Neural progenitor cell (in vitro differentiated cells): ENCODE results near the gene SLCO6A1. TPM values are rescaled to one million over a fixed set of nuclear protein-coding genes. Genes with fewer than 3 reads are reported as not detected.
"Not testable (repeated sequence)": the region's sequence is repeated elsewhere in the genome, so short reads cannot be mapped to it uniquely, and the experiment has no call there.

ENCODE experiments used
- DNase-seq: peaks from one replicate; pipeline ENCODE4 v3.0.0-alpha.2; 2016; ENCODE audit warnings: low spot score
- H2AFZ ChIP-seq: fragments of 200-600 bp; sonication (generic); replicated peaks from 2 replicates; pipeline ENCODE4 v1.6.1; 2016; ENCODE audit warnings: antibody characterized with exemption
- H3F3A ChIP-seq: fragments of 200-600 bp; sonication (generic); 2 replicates; pipeline ENCODE4 v1.6.1; 2016; ENCODE audit warnings: antibody characterized with exemption, low read depth
- H3K27ac ChIP-seq: fragments of 200-600 bp; sonication (generic); 2 replicates; pipeline ENCODE4 v1.5.1; 2016; ENCODE audit warnings: mild to moderate bottlenecking
- H3K27me3 ChIP-seq: fragments of 200-600 bp; sonication (generic); 2 replicates; pipeline ENCODE4 v1.6.1; 2016; ENCODE audit warnings: mild to moderate bottlenecking, moderate library complexity
- H3K36me3 ChIP-seq: fragments of 200-600 bp; sonication (generic); 2 replicates; pipeline ENCODE4 v1.5.1; 2016
- H3K4me1 ChIP-seq: fragments of 200-600 bp; sonication (generic); 2 replicates; pipeline ENCODE4 v1.6.1; 2016; ENCODE audit warnings: mixed run types
- H3K4me2 ChIP-seq: fragments of 200-600 bp; sonication (generic); 2 replicates; pipeline ENCODE4 v1.6.1; 2016
- H3K4me3 ChIP-seq: fragments of 200-600 bp; sonication (generic); 2 replicates; pipeline ENCODE4 v1.5.1; 2016
- H3K79me2 ChIP-seq: fragments of 200-600 bp; sonication (generic); 2 replicates; pipeline ENCODE4 v1.6.1; 2016; ENCODE audit warnings: low read depth
- H3K9ac ChIP-seq: fragments of 200-600 bp; sonication (generic); 2 replicates; pipeline ENCODE4 v1.6.1; 2016
- H3K9me3 ChIP-seq: fragments of 200-600 bp; sonication (generic); 2 replicates; pipeline ENCODE4 v1.5.1; 2016; ENCODE audit warnings: low read depth
- H4K20me1 ChIP-seq: fragments of 200-600 bp; sonication (generic); 2 replicates; pipeline ENCODE4 v1.6.1; 2016; ENCODE audit warnings: low read depth
- H3K27ac Mint-ChIP-seq: 3 replicates; pipeline ENCODE4 v1.8.0; 2021; ENCODE audit warnings: mixed read lengths
- H3K27me3 Mint-ChIP-seq: 2 replicates; pipeline ENCODE4 v1.8.0; 2022; ENCODE audit warnings: low read depth, mild to moderate bottlenecking, inconsistent platforms, moderate library complexity, mixed read lengths; ENCODE audit not compliant: insufficient read depth
- H3K36me3 Mint-ChIP-seq: 3 replicates; pipeline ENCODE4 v1.8.0; 2021; ENCODE audit warnings: mixed read lengths
- H3K4me1 Mint-ChIP-seq: 3 replicates; pipeline ENCODE4 v1.8.0; 2021; ENCODE audit warnings: mixed read lengths
- H3K4me3 Mint-ChIP-seq: 3 replicates; pipeline ENCODE4 v1.8.0; 2021; ENCODE audit warnings: mild to moderate bottlenecking, moderate library complexity, mixed read lengths
- H3K9me3 Mint-ChIP-seq: 3 replicates; pipeline ENCODE4 v1.8.0; 2020; ENCODE audit warnings: mixed read lengths
- CTCF ChIP-seq: fragments of 200-600 bp; sonication (generic); IDR thresholded peaks from 2 replicates; pipeline ENCODE4 v1.5.1; 2017; ENCODE audit warnings: antibody characterized with exemption, mild to moderate bottlenecking
- EZH2 ChIP-seq: fragments of 200-600 bp; sonication (generic); IDR thresholded peaks from 2 replicates; pipeline ENCODE4 v1.6.1; 2017; ENCODE audit warnings: antibody characterized with exemption, mild to moderate bottlenecking, moderate library complexity
- EZH2phosphoT487 ChIP-seq: fragments of 200-600 bp; sonication (generic); IDR thresholded peaks from 2 replicates; pipeline ENCODE4 v1.6.1; 2017; ENCODE audit warnings: antibody characterized with exemption
- total RNA-seq: library from RNA; depleted of rRNA; stranded (reverse); fragments of >200 nt; gene quantifications from 2 replicates; pipeline ENCODE4 v1.2.3, GENCODE V29; 2015; ENCODE audit warnings: low replicate concordance

SLCO6A1 gene
- total RNA-seq, 1 donor from 2014 or later: 0.51 TPM

- H3K79me2 ChIP-seq: no peaks in the 10 kb centered on the region
- no peak overlapping the region for H2AFZ ChIP-seq
Observed at GRCh38 chr5:102527547-102527946, 28.7 kb upstream of the SLCO6A1 start.

GRCh38 chr5:102523541-102524175 lies 24.9 kb upstream of the SLCO6A1 start:
- Histone ChIP-seq H3K27ac (no peak overlapping the region), H3K27me3 (no peaks in the 10 kb centered on the region), H2AFZ (no peak overlapping the region), H3K4me2 (no peak overlapping the region), H3K79me2 (no peaks in the 10 kb centered on the region), H3K9me3 (no peaks in the 10 kb centered on the region), H4K20me1 (no peaks in the 10 kb centered on the region), H3K36me3 (no peaks in the 10 kb centered on the region), H3K9ac (no peak overlapping the region), H3F3A (no peaks in the 10 kb centered on the region), H3K4me3 (no peak overlapping the region), H3K4me1 (peaks cover 4% of the 10 kb centered on the region)
- peaks cover 4% of the 10 kb centered on the region for H3K9me3 Mint-ChIP-seq
- TF ChIP-seq EZH2phosphoT487: no peak
- no peak for TF ChIP-seq CTCF
- no peak for TF ChIP-seq EZH2
- no peak for DNase-seq
- H3K4me3 Mint-ChIP-seq: no peak overlapping the region
- H3K36me3 Mint-ChIP-seq: no peaks in the 10 kb centered on the region
- H3K4me1 Mint-ChIP-seq: no peaks in the 10 kb centered on the region
- H3K27ac Mint-ChIP-seq: no peak overlapping the region
- peaks cover 2% of the 10 kb centered on the region for H3K27me3 Mint-ChIP-seq

More at GRCh38 chr5:102527547-102527946, 28.7 kb upstream of the SLCO6A1 start:
- H3K27ac ChIP-seq: no peak overlapping the region
- H3K4me2 ChIP-seq: no peak overlapping the region
- Mint-ChIP-seq H3K36me3 (no peaks in the 10 kb centered on the region), H3K4me3 (no peak overlapping the region), H3K27ac (no peak overlapping the region), H3K4me1 (no peaks in the 10 kb centered on the region), H3K27me3 (no peaks in the 10 kb centered on the region), H3K9me3 (peaks cover 4% of the 10 kb centered on the region)
- no peak for DNase-seq
- H3K9me3 ChIP-seq: no peaks in the 10 kb centered on the region
- H3K27me3 ChIP-seq: no peaks in the 10 kb centered on the region
- TF ChIP-seq EZH2phosphoT487 (no peak), EZH2 (no peak), CTCF (no peak)
- no peaks in the 10 kb centered on the region for H3K36me3 ChIP-seq
- no peaks in the 10 kb centered on the region for H4K20me1 ChIP-seq
- H3F3A ChIP-seq: no peaks in the 10 kb centered on the region
- no peak overlapping the region for H3K9ac ChIP-seq
- H3K4me3 ChIP-seq: no peak overlapping the region
- peaks cover 10% of the 10 kb centered on the region for H3K4me1 ChIP-seq

- Histone ChIP-seq H3K79me2 (no peaks in the 10 kb centered on the region), H2AFZ (no peak overlapping the region), H3K4me1 (no peaks in the 10 kb centered on the region), H3K9me3 (no peaks in the 10 kb centered on the region), H3K9ac (no peak overlapping the region), H3K36me3 (no peaks in the 10 kb centered on the region), H3K4me2 (no peak overlapping the region), H3K27ac (no peak overlapping the region), H3F3A (no peaks in the 10 kb centered on the region), H3K4me3 (no peak overlapping the region), H4K20me1 (no peaks in the 10 kb centered on the region), H3K27me3 (no peaks in the 10 kb centered on the region)
- no peak overlapping the region for H3K4me3 Mint-ChIP-seq
- no peaks in the 10 kb centered on the region for H3K9me3 Mint-ChIP-seq
- H3K27me3 Mint-ChIP-seq: no peaks in the 10 kb centered on the region
- H3K27ac Mint-ChIP-seq: no peak overlapping the region
- DNase-seq: no peak
- H3K4me1 Mint-ChIP-seq: peaks cover 3% of the 10 kb centered on the region
- TF ChIP-seq EZH2: no peak
- no peaks in the 10 kb centered on the region for H3K36me3 Mint-ChIP-seq
Observed at GRCh38 chr5:102511666-102512065, 12.9 kb upstream of the SLCO6A1 start.

- not testable (repeated sequence) for H3K4me2 ChIP-seq, H3K4me1 Mint-ChIP-seq, H3K27me3 Mint-ChIP-seq, H3K36me3 Mint-ChIP-seq, H3K27me3 ChIP-seq, H3K36me3 ChIP-seq, DNase-seq, H3F3A ChIP-seq, H3K9ac ChIP-seq, H3K27ac ChIP-seq, H3K4me3 Mint-ChIP-seq, H3K9me3 ChIP-seq, H3K4me3 ChIP-seq, H3K4me1 ChIP-seq, H4K20me1 ChIP-seq, H2AFZ ChIP-seq, H3K27ac Mint-ChIP-seq, H3K79me2 ChIP-seq
- peaks cover 11% of the 10 kb centered on the region for H3K9me3 Mint-ChIP-seq
Observed at GRCh38 chr5:102491261-102491914, 7.4 kb downstream of the SLCO6A1 start.
